ENCODE data around the gene PLXNB3.

GRCh38 chrX:153804621-153805020 is 40.6 kb downstream of the PLXNB3 start:
- TF ChIP-seq ARNTL (CRISPR knock-in tag; IDR thresholded peaks at IDR 0.05; ENCODE audit: borderline replicate concordance, low read depth) (no peak), CSDC2 (CRISPR knock-in tag; IDR thresholded peaks at IDR 0.05) (no peak), TCF4 (CRISPR knock-in tag; IDR thresholded peaks at IDR 0.05; ENCODE audit: borderline replicate concordance) (no peak), GLIS3 (CRISPR knock-in tag; IDR thresholded peaks at IDR 0.05) (no peak), ZNF70 (CRISPR knock-in tag; IDR thresholded peaks at IDR 0.05) (no peak), ZNF565 (CRISPR knock-in tag; conservative IDR thresholded peaks at IDR 0.05; ENCODE audit: low read depth) (no peak), PATZ1 (CRISPR knock-in tag; IDR thresholded peaks at IDR 0.05; ENCODE audit: borderline replicate concordance) (no peak), ZFP3 (CRISPR knock-in tag; IDR thresholded peaks at IDR 0.05) (no peak), ZFP30 (CRISPR knock-in tag; IDR thresholded peaks at IDR 0.05) (no peak), TOX (CRISPR knock-in tag; IDR thresholded peaks at IDR 0.05; ENCODE audit: borderline replicate concordance) (no peak), OSR1 (CRISPR knock-in tag; IDR thresholded peaks at IDR 0.05) (no peak), PPARA (CRISPR knock-in tag; IDR thresholded peaks at IDR 0.05; ENCODE audit: borderline replicate concordance) (no peak), POU6F1 (CRISPR knock-in tag; IDR thresholded peaks at IDR 0.05; ENCODE audit: borderline replicate concordance, low read depth) (no peak), ESRRG (CRISPR knock-in tag; IDR thresholded peaks at IDR 0.05) (no peak)
